Mesenchymal stem cell (in vitro differentiated cells and primary cell): ENCODE data around the gene ABCA3.

Experiments
- DNase-seq: peaks from one replicate; pipeline ENCODE4 v3.0.0-alpha.2; 2013
- H2AFZ ChIP-seq: one replicate; pipeline ENCODE4 v1.6.1; 2013; ENCODE audit warnings: low read depth, mild to moderate bottlenecking, control low read depth, inconsistent platforms, low read length, moderate library complexity
- H2AK5ac ChIP-seq: 2 replicates; pipeline ENCODE4 v1.6.1; 2013; ENCODE audit warnings: low read length, moderate library complexity, mild to moderate bottlenecking, inconsistent platforms; ENCODE audit not compliant: severe bottlenecking
- H2BK120ac ChIP-seq: one replicate; pipeline ENCODE4 v1.6.1; 2013; ENCODE audit warnings: low read depth, mild to moderate bottlenecking, inconsistent platforms, low read length, moderate library complexity
- H2BK12ac ChIP-seq, 2 experiments: one replicate each; pipeline ENCODE4 v1.6.1; 2013; ENCODE audit warnings: inconsistent platforms in 2 of 2, low read length in 2 of 2, mild to moderate bottlenecking in 2 of 2, moderate library complexity in 2 of 2, control low read depth in 1 of 2
- H2BK15ac ChIP-seq: one replicate; pipeline ENCODE4 v1.6.1; 2013; ENCODE audit warnings: mild to moderate bottlenecking, low read depth, inconsistent platforms; ENCODE audit not compliant: poor library complexity, severe bottlenecking
- H2BK5ac ChIP-seq: 2 replicates; pipeline ENCODE4 v1.6.1; 2013; ENCODE audit warnings: low read depth, mild to moderate bottlenecking, low read length, control low read depth, inconsistent platforms; ENCODE audit not compliant: poor library complexity, severe bottlenecking
- H3K14ac ChIP-seq, 2 experiments: one replicate each; pipeline ENCODE4 v1.6.1; 2013; ENCODE audit warnings: inconsistent platforms in 2 of 2, low read length in 2 of 2, control low read depth in 1 of 2, mild to moderate bottlenecking in 1 of 2, moderate library complexity in 1 of 2
- H3K18ac ChIP-seq, 2 experiments: one replicate each; pipeline ENCODE4 v1.6.1; 2013; ENCODE audit warnings: inconsistent platforms in 2 of 2, low read length in 2 of 2, control low read depth in 1 of 2, low read depth in 1 of 2, mild to moderate bottlenecking in 1 of 2
- H3K23ac ChIP-seq, 2 experiments: one replicate each; pipeline ENCODE4 v1.6.1; 2013; ENCODE audit warnings: inconsistent platforms in 2 of 2, low read length in 2 of 2, mild to moderate bottlenecking in 2 of 2, moderate library complexity in 2 of 2, control low read depth in 1 of 2
- H3K27ac ChIP-seq: 2 replicates; pipeline ENCODE4 v1.5.1; 2013; ENCODE audit warnings: mild to moderate bottlenecking, moderate library complexity, low read length, control low read depth, inconsistent platforms; ENCODE audit not compliant: poor library complexity, severe bottlenecking
- H3K27me3 ChIP-seq, 2 experiments: 2 replicates each; pipeline versions ENCODE4 v1.6.1 to v1.7.0; 2013; ENCODE audit warnings: low read length in 2 of 2, mild to moderate bottlenecking in 2 of 2, moderate library complexity in 2 of 2, control low read depth in 1 of 2, inconsistent platforms in 1 of 2; ENCODE audit not compliant: control insufficient read depth in 1 of 2, insufficient read depth in 1 of 2
- H3K36me3 ChIP-seq, 2 experiments: 2 replicates each; pipeline versions ENCODE4 v1.6.1 to v1.7.0; 2013; ENCODE audit warnings: low read length in 2 of 2, control low read depth in 1 of 2, inconsistent platforms in 1 of 2, low read depth in 1 of 2, mild to moderate bottlenecking in 1 of 2; ENCODE audit not compliant: insufficient read depth in 2 of 2, control insufficient read depth in 1 of 2
- H3K4ac ChIP-seq, 2 experiments: one replicate each; pipeline ENCODE4 v1.6.1; 2013; ENCODE audit warnings: inconsistent platforms in 2 of 2, low read length in 2 of 2, mild to moderate bottlenecking in 2 of 2, moderate library complexity in 2 of 2, control low read depth in 1 of 2, low read depth in 1 of 2
- H3K4me1 ChIP-seq: 2 replicates; pipeline ENCODE4 v1.6.1; 2013; ENCODE audit warnings: low read depth, low read length, control low read depth; ENCODE audit not compliant: control insufficient read depth, insufficient read depth
- H3K4me2 ChIP-seq: 2 replicates; pipeline ENCODE4 v1.6.1; 2013; ENCODE audit warnings: low read length, mild to moderate bottlenecking, inconsistent platforms; ENCODE audit not compliant: poor library complexity, severe bottlenecking
- H3K4me3 ChIP-seq, 2 experiments: 2 replicates each; pipeline versions ENCODE4 v1.5.1 to v1.7.0; 2013; ENCODE audit warnings: low read length in 2 of 2, mild to moderate bottlenecking in 2 of 2, control low read depth in 1 of 2, low read depth in 1 of 2; ENCODE audit not compliant: insufficient read depth in 1 of 2
- H3K79me1 ChIP-seq: replicated peaks from 2 replicates; pipeline ENCODE4 v1.6.1; 2013; ENCODE audit warnings: mild to moderate bottlenecking, control low read depth, low read length, inconsistent platforms; ENCODE audit not compliant: poor library complexity, severe bottlenecking
- H3K9ac ChIP-seq: 2 replicates; pipeline ENCODE4 v1.7.0; 2013; ENCODE audit warnings: mild to moderate bottlenecking, low read length, moderate library complexity
- H3K9me3 ChIP-seq: 2 replicates; pipeline ENCODE4 v1.7.0; 2013; ENCODE audit warnings: mild to moderate bottlenecking, low read length; ENCODE audit not compliant: control insufficient read depth
- H4K8ac ChIP-seq: one replicate; pipeline ENCODE4 v1.6.1; 2013; ENCODE audit warnings: inconsistent platforms, mild to moderate bottlenecking, low read length, moderate library complexity
- H4K91ac ChIP-seq: one replicate; pipeline ENCODE4 v1.6.1; 2013; ENCODE audit warnings: mild to moderate bottlenecking, low read length, inconsistent platforms
- WGBS: methylation state at CpG from one replicate; pipeline ENCODE4 v1.1.7; 2013; ENCODE audit warnings: mixed read lengths; 5-methylcytosine and 5-hydroxymethylcytosine counted together

The ABCA3 gene

DNA sequence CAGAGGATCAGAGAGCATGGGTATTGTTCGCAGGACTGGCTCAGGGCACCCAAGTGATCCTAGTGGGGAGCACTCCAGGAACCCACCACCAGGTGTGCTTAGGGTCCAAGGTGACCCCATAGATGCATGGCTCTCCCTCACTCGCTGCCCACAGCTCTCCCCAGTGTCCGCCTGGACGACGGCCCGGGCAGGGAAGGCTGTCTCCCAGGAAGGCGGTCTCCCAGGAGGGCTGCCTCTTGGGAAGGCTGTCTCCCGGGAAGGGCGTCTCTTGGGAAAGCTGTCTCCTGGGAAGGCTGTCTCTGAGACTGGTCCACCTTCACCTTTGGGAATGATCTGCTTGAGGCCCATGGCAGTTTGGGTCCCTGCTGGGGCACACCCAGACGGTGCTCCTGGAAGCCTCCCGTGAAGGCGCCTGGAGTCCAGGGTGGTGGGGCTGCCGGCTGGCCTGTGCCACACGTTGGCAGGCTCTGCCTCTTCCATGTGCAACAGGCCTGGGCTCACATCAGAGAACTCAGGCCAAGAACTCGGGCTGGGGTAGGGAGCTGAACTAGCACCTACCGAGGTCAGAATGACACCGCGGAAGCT is 94.1 kb downstream of the ABCA3 start:
- Histone ChIP-seq H3K4ac (no peak overlapping the region), H4K91ac (no peak overlapping the region)
- WGBS, result 98% methylated on average over 18 of the region's 18 CpGs

DNA sequence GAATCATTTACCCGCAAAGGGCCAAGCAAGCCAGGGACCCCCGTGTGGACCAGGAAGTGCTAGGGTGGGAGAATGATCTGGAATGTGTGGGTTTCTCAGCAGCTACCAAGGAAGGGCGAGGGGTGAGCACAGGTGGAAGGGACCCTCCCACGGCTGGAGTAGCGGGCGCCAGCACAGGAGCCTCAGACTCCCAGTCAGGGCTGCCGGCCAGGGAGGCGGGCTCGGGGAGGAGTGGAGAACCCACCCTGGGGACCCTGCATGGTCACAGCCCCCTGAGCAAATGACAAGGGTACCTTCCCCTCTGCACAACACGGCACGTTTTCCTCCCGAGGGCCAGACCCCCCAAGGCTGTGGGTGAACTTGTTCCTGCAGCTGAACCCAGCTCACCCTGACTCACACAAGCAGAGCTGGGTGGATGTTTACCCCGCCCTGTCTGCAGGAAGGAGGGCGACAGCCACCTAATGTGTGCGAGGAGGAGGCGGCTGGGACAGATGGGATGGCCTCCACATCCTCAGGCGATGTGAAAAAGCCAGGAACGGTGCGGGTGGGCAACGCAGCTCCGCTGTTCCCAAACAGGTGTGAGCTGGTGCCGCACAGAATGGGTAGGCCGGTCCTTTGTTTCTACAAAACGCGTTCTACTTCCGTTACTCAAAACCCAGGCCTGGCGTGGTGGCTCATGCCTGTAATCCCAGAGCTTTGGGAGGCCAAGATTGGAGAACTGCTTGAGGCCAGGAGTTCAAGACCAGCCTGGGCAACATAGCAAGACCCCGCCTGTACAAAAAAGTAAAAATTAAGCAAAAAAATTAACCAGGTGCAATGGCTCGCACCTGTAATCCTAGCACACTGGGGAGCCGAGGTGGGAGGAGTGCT is 95.4 kb downstream of the ABCA3 start:
- WGBS, result 94% methylated on average over 30 of the region's 30 CpGs
- no peaks in the 10 kb centered on the region for H3K27me3 ChIP-seq
- no peak overlapping the region for H4K91ac ChIP-seq
- no peak overlapping the region for H2BK120ac ChIP-seq
- H2AFZ ChIP-seq, result no peak overlapping the region
- no peak overlapping the region for H3K9ac ChIP-seq
- no peak overlapping the region for H2BK12ac ChIP-seq
- no peak overlapping the region for H3K18ac ChIP-seq
- H3K9me3 ChIP-seq, result no peaks in the 10 kb centered on the region
- no peak overlapping the region for H4K8ac ChIP-seq
- H3K27ac ChIP-seq, result no peak overlapping the region
- peaks cover 3% of the 10 kb centered on the region for H3K4me1 ChIP-seq
- H2BK5ac ChIP-seq, result no peak overlapping the region
- no peak overlapping the region for H2AK5ac ChIP-seq
- H3K14ac ChIP-seq, result no peak overlapping the region
- DNase-seq, result no peak
- H3K4me2 ChIP-seq, result no peak overlapping the region
- H3K4ac ChIP-seq, result no peak overlapping the region
- H3K23ac ChIP-seq, result no peak overlapping the region
- H3K79me1 ChIP-seq, result peaks cover 27% of the 10 kb centered on the region
- no peak overlapping the region for H2BK15ac ChIP-seq
- no peak overlapping the region for H3K4me3 ChIP-seq
- H3K36me3 ChIP-seq, result peaks cover 46 to 48% of the 10 kb centered on the region in 2 experiments

More for the DNA sequence above, 94.1 kb downstream of the ABCA3 start:
- Histone ChIP-seq H3K9me3 (no peaks in the 10 kb centered on the region), H3K18ac (no peak overlapping the region), H3K4me1 (peaks cover 8% of the 10 kb centered on the region), H3K23ac (no peak overlapping the region), H3K79me1 (peaks cover 27% of the 10 kb centered on the region), H3K14ac (no peak overlapping the region), H2AFZ (no peak overlapping the region), H3K27me3 (no peaks in the 10 kb centered on the region), H2AK5ac (no peak overlapping the region), H3K27ac (no peak overlapping the region), H3K36me3 (peaks cover 46 to 48% of the 10 kb centered on the region in 2 experiments), H2BK120ac (no peak overlapping the region), H4K8ac (no peak overlapping the region), H2BK12ac (no peak overlapping the region), H2BK5ac (no peak overlapping the region), H2BK15ac (no peak overlapping the region), H3K9ac (no peak overlapping the region), H3K4me3 (no peak overlapping the region), H3K4me2 (no peak overlapping the region)
- no peak for DNase-seq

DNA sequence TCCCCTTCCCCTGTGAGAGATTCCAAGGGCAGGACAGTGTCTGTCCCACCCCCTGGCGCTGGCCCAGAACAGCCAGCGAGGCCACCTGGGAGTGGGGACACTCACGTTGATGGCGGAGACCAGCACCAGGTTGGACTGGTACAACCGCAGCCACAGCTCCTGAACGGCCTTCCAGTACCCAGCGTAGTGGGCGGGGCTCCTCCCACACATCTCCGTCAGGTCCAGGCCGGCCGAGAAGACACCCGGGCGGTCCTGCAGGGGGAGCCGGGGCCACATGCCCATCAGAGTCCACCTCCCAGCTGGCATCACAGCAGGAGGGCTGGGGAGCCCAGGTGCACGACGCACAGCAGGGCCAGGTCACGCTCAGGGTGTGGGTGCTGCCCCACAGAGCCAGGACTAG is 96.2 kb downstream of the ABCA3 start:
- no peak overlapping the region for H4K91ac ChIP-seq
- no peak for DNase-seq

DNA sequence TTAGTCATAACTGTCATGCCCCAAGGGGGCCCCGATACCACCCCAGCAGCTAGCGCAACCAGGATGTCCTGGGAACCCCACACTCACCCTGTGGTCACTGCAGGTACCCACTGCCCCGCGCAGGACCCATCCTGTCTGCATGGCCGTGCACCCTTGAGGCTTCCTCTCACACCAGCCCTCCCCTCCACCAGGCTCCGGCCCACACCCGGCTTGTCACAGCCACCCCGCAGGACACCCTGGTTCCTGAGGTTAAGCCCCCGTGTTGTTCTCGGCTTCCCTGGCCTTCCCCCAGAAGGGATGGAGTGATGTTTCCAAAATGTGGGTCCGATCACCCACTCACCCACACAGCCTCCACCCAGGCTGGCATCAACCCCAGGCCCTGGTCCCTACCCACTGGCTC is 96.7 kb downstream of the ABCA3 start:
- Histone ChIP-seq H3K9me3 (no peaks in the 10 kb centered on the region), H3K4me3 (no peak overlapping the region), H3K4me1 (peaks cover 2% of the 10 kb centered on the region), H3K14ac (no peak overlapping the region), H3K4ac (no peak overlapping the region), H3K36me3 (peaks cover 52 to 56% of the 10 kb centered on the region in 2 experiments), H2BK5ac (no peak overlapping the region), H4K8ac (no peak overlapping the region), H2AFZ (no peak overlapping the region), H3K18ac (no peak overlapping the region), H2BK12ac (no peak overlapping the region), H4K91ac (no peak overlapping the region), H2BK120ac (no peak overlapping the region), H2AK5ac (no peak overlapping the region), H3K79me1 (peaks cover 24% of the 10 kb centered on the region), H3K9ac (no peak overlapping the region), H3K4me2 (no peak overlapping the region), H3K23ac (no peak overlapping the region), H2BK15ac (no peak overlapping the region), H3K27me3 (no peaks in the 10 kb centered on the region), H3K27ac (no peak overlapping the region)
- no peak for DNase-seq
- WGBS, result 97% methylated on average over 11 of the region's 11 CpGs

More for the DNA sequence above, 96.2 kb downstream of the ABCA3 start:
- H3K23ac ChIP-seq, result no peak overlapping the region
- H2AFZ ChIP-seq, result no peak overlapping the region
- no peak overlapping the region for H2AK5ac ChIP-seq
- no peak overlapping the region for H2BK120ac ChIP-seq
- no peak overlapping the region for H3K9ac ChIP-seq
- H3K27me3 ChIP-seq, result no peaks in the 10 kb centered on the region
- no peak overlapping the region for H3K4me2 ChIP-seq
- H3K14ac ChIP-seq, result no peak overlapping the region
- H3K4ac ChIP-seq, result no peak overlapping the region
- H3K79me1 ChIP-seq, result peaks cover 26% of the 10 kb centered on the region
- H3K18ac ChIP-seq, result no peak overlapping the region
- peaks cover 52 to 53% of the 10 kb centered on the region in 2 experiments for H3K36me3 ChIP-seq
- WGBS, result 89% methylated on average over 17 of the region's 17 CpGs
- no peak overlapping the region for H3K4me3 ChIP-seq
- no peak overlapping the region for H4K8ac ChIP-seq
- no peak overlapping the region for H2BK15ac ChIP-seq
- no peak overlapping the region for H2BK5ac ChIP-seq
- H3K27ac ChIP-seq, result no peak overlapping the region
- no peak overlapping the region for H2BK12ac ChIP-seq
- H3K9me3 ChIP-seq, result no peaks in the 10 kb centered on the region
- peaks cover 2% of the 10 kb centered on the region for H3K4me1 ChIP-seq
